Omental fat pad (tissue), 4 donors: Measurements from ENCODE around the gene ZNF595. TPM values are rescaled to one million over a fixed set of nuclear protein-coding genes. Genes with fewer than 3 reads are reported as not detected.
"Not testable (repeated sequence)": the region's sequence is repeated elsewhere in the genome, so short reads cannot be mapped to it uniquely, and the experiment has no call there.

Experiments
- ATAC-seq: fragments of 150-250 bp; one replicate; pipeline ENCODE4 v1.9.1; 2016; ENCODE audit warnings: mild to moderate bottlenecking, moderate library complexity; ENCODE audit not compliant: low FRiP score
- DNase-seq: peaks from one replicate; pipeline ENCODE4 v3.0.0-alpha.2; 2019; ENCODE audit warnings: low spot score
- CTCF ChIP-seq, 3 donors: fragments of 450-650 bp; IDR thresholded peaks; one replicate each; pipeline ENCODE4 v1.5.1; 2016 to 2017; ENCODE audit warnings: antibody characterized with exemption in 3 of 3, mild to moderate bottlenecking in 3 of 3, moderate library complexity in 2 of 3
- total RNA-seq, 4 donors: library from RNA; depleted of rRNA; stranded (reverse); fragments of >200 nt; gene quantifications; one replicate each; pipeline ENCODE4 v1.1.0, GENCODE V29; 2016

Gene ZNF595
- total RNA-seq, 4 donors from 2014 or later = 17.6 to 34.1 (median 25.1) TPM

GRCh38 chr4:64733-65132 lies 11.6 kb downstream of the ZNF595 start:
- ATAC-seq = peak; percentile 12
- DNase-seq = not testable (repeated sequence)

- no peak for TF ChIP-seq CTCF (IDR thresholded peaks at IDR 0.05)
- ATAC-seq (no peak), DNase-seq (no peak)
Measured at GRCh38 chr4:71830-72229, 18.7 kb downstream of the ZNF595 start.

- ATAC-seq (no peak), DNase-seq (no peak)
Measured at GRCh38 chr4:85951-86350, 32.8 kb downstream of the ZNF595 start.

GRCh38 chr4:86559-87324 lies 33.6 kb downstream of the ZNF595 start:
- ATAC-seq = not testable (repeated sequence)

More at GRCh38 chr4:85951-86350, 32.8 kb downstream of the ZNF595 start:
- TF ChIP-seq CTCF (IDR thresholded peaks at IDR 0.05) = no peak

GRCh38 chr4:98386-98785 lies 45.3 kb downstream of the ZNF595 start:
- ATAC-seq (no peak), DNase-seq (no peak)
- TF ChIP-seq CTCF (IDR thresholded peaks at IDR 0.05) = no peak

More at GRCh38 chr4:86559-87324, 33.6 kb downstream of the ZNF595 start:
- not testable (repeated sequence) for DNase-seq

- ATAC-seq (no peak), DNase-seq (no peak)
- no peak for TF ChIP-seq CTCF (IDR thresholded peaks at IDR 0.05)
Measured at GRCh38 chr4:99863-100262, 46.7 kb downstream of the ZNF595 start.

GRCh38 chr4:107083-107443 lies 53.9 kb downstream of the ZNF595 start:
- no peak for DNase-seq
- TF ChIP-seq CTCF (IDR thresholded peaks at IDR 0.05) = no peak
- ATAC-seq = no peak
